ENCODE results near the gene LPAR3.
"Not testable (repeated sequence)": the region's sequence is repeated elsewhere in the genome, so short reads cannot be mapped to it uniquely, and the experiment has no call there.

LPAR3 gene, protein sequence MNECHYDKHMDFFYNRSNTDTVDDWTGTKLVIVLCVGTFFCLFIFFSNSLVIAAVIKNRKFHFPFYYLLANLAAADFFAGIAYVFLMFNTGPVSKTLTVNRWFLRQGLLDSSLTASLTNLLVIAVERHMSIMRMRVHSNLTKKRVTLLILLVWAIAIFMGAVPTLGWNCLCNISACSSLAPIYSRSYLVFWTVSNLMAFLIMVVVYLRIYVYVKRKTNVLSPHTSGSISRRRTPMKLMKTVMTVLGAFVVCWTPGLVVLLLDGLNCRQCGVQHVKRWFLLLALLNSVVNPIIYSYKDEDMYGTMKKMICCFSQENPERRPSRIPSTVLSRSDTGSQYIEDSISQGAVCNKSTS

GRCh38 chr1:84892705-84893618, at the start of gene LPAR3:
TSS of gene LPAR3 (minus strand) at chr1:84893206. CDS start at chr1:84866120, 27,086 bp downstream.
- no peak for DNase-seq (ENCODE audit: low read depth)

GRCh38 chr1:84941843-84942242, 48.8 kb upstream of the LPAR3 start:
- no peak for DNase-seq (ENCODE audit: low read depth)

GRCh38 chr1:84940481-84940880, 47.5 kb upstream of the LPAR3 start:
- peak; percentile 22 for DNase-seq (ENCODE audit: low read depth)

- no peak for DNase-seq (ENCODE audit: low read depth)
Measured at GRCh38 chr1:84939761-84940160, 46.8 kb upstream of the LPAR3 start.

- peak; percentile 49 for DNase-seq (ENCODE audit: low read depth)
Measured at GRCh38 chr1:84939151-84939550, 46.1 kb upstream of the LPAR3 start.

- peak; percentile 74 for DNase-seq (ENCODE audit: low read depth)
Measured at GRCh38 chr1:84936116-84936810, 43.3 kb upstream of the LPAR3 start.

DNA sequence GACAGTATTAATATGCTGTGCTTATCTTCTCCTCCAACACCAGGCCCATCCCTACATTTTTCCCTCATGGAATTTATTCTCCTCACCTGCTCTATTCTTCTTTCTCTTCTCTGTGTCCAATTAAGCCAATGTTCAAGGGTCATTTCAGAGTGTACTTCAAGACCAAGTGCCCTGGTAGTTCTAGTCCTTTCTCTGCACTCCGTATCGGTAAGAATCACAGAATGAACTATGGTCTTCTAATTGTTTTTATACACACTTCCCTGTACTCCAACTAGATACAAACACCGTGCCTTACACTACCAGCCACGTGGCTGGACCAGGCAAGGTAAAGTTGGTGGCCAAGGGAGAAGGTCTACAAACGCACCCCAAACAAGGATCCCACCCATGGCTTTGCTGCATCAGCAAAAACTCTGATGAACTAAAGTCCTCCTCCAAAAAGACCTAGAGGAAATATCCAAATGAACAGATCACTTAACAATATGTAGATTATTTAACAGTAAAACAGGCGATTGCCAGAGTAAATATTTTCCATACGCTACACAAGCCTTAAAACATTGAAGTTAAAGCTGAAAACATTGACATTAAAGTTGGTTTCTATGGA, 40.1 kb upstream of the LPAR3 start:
- no peak for DNase-seq (ENCODE audit: low read depth)

DNA sequence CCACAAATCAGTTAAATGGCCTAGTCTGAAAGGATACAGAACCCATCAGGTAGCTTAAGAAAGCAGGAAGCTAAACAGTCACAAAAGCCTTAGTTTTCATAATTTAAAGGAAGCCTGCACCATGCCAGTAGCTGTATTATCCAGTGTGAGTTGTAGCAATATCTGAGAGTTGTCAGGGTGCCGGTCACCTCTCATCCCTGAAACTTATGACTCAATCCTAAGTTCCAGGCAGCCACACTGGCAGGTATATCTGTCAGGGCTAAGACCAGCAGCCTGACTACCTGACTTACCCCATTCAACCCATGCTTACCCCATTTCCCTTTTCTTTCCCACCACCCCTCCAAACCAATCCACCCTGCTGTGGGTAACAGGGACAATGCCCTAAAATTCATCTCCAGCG, 37.8 kb upstream of the LPAR3 start:
- DNase-seq (ENCODE audit: low read depth): no peak

- DNase-seq (ENCODE audit: low read depth): no peak
Measured at GRCh38 chr1:84930329-84930728, 37.3 kb upstream of the LPAR3 start.

DNA sequence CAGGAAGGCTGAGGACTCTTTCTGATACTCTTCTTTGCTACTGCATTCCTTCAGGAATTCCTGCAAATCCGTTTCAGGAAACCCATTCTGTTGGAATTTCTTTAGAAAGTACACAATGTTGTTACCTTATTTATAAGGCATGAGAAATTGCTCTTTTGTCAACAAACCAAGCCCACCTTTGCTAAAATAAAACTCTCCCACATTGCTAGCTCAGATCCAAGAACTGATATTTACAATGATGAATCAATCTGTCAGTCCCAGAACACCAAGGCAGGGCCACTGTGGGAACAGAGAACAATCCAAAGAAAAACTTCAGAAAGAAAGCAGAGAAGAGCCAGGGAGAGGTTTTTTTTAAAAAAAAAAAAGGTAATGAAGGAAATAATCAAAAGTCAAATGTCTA, 36.6 kb upstream of the LPAR3 start:
- no peak for DNase-seq (ENCODE audit: low read depth)

DNA sequence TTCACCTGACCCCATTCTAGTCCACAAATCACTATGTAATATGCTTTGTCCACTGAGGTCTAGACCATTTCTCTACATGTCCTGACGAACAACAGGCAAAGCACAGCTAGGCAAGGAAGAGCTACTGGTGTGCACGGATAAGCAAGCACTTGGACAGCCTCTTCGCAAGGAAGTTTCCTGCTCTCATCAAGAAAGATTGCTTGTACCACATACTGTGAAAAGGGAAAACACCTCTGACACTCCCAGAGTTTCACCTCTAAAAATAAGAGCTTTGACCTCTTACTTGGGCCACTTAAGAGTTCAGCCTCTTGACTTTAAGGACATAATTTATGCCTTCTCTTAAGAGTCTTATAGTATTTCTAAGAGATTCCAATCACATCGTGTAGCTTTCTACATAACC, 36.0 kb upstream of the LPAR3 start:
- no peak for DNase-seq (ENCODE audit: low read depth)

- DNase-seq (ENCODE audit: low read depth): no peak
Measured at GRCh38 chr1:84923317-84923716, 30.3 kb upstream of the LPAR3 start.

- DNase-seq (ENCODE audit: low read depth): no peak
Measured at GRCh38 chr1:84920159-84920558, 27.2 kb upstream of the LPAR3 start.

- DNase-seq (ENCODE audit: low read depth): no peak
Measured at GRCh38 chr1:84919461-84919970, 26.5 kb upstream of the LPAR3 start.

DNA sequence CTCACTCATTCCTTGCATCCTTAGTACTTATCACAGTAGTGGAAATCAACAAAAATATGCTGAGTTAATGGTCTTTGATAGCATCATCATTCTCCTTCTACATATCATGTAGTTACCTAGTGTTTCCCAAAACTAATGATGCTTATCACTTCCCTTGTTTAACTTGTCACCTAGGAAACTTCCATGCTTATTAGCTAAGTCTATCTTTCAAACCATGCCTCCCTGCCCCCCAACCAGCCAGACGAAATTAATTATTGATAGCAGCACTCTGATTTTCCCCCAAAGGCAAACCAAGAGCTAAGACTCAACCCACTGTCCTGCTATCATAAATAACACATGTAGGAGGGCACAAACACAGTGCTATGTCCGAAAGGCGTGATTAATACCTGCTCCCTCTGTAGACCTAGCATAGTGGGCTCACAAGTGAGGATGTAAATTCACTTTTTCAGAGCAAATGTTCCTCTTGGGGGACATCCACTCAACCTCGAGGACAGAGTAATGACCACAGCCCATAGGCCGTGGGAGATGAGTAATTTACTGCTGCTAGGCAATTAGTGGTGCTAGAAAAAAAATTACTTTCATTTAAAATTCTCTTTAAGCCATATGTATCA, 25.8 kb upstream of the LPAR3 start:
- no peak for DNase-seq (ENCODE audit: low read depth)

DNA sequence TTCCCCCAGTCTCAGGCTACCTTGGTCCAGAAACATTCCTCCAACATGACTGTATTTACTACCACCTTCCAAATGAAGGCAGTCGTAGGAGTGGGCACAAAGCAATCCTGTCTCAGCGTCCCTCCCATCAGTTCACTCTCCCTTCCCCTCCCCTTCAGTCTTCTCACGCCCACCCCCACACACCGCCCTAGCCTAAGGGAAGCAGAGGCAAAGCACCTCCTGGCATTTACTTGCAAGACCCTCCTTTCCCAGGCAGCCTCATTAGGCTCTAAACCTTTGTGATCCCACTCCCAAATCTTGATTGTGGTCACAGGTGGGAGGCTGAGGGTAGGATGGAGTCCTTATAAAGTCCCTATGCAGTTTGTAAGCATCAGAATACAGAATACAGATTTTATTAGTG, 23.9 kb upstream of the LPAR3 start:
- no peak for DNase-seq (ENCODE audit: low read depth)

DNA sequence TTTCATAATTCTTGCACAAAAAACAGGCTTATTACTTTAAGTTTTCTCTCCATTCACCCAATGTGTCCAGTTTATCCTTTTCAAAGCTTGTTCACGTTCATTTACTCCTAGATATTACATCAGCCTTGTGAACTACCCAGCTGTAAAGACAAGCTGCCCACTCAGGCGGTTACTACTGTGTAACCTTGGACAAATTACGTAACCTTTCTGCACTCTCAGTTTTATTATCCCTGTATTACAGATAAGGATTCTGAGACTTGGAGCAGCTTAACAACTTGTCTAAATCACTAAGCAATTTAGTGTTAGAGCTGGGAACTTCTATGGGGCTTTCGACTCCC, 20.5 kb upstream of the LPAR3 start:
- no peak for DNase-seq (ENCODE audit: low read depth)

DNA sequence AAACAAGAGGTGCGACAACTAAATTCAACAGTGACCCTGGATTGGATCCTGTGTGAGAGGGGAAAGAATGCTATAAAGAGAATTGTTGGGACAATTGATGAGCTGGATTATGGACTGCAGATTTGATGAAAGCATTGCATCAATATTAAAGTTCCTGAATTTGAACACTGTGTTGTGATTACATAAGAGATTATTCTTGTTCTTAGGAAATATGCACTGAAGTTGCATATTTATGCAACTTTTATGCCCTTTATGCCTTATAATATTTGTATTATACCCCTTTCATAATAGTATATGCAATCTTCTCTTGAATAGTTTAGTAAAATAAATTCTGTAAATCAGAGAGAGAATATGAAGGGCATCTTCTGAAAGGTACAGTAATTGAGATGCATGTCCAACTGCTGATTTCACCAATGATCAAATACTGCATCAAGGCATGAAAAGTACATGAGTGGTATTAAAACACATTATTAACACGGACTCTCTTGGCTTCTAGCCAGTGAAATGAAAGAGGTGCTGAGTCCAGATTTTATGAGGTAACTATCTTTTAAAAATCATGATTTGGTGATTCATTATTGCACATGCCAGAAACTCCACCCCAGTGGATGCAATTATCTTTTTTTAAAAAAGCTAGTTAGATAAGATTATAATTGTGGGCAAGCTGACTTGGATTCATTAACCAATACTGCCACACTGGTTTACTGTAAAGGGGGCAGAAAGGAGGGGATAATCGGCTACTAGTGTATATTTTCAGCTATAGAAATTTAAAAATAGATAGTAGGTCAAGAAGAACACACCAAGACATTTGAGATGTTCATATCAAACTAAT, 19.9 kb upstream of the LPAR3 start:
- no peak for DNase-seq (ENCODE audit: low read depth)

- not testable (repeated sequence) for DNase-seq (ENCODE audit: low read depth)
Measured at GRCh38 chr1:84908746-84909464, 15.9 kb upstream of the LPAR3 start.
